ENCODE data around the gene SLC11A2. TPM values are rescaled to one million over a fixed set of nuclear protein-coding genes. Genes with fewer than 3 reads are reported as not detected.

SLC11A2 gene
- total and polyA plus RNA-seq, 9 of the 15 experiments (the other 6 are each of a cell fraction or from before 2014, with no cell fraction given), result 21.1 to 54.0 (median 32.9) TPM

- no peak for TF ChIP-seq ZNF431 (CRISPR knock-in tag; IDR thresholded peaks at IDR 0.05)
- TF ChIP-seq TEAD4 (IDR thresholded peaks at IDR 0.05; ENCODE audit: low read length), result peak; percentile 71
- TF ChIP-seq TEAD4 (CRISPR knock-in tag; IDR thresholded peaks at IDR 0.05; ENCODE audit: borderline replicate concordance), result no peak
- TF ChIP-seq MEF2A (IDR thresholded peaks at IDR 0.05; ENCODE audit: control insufficient read depth, low read depth, low read length), result no peak
- no peak for TF ChIP-seq HNRNPUL1 (IDR thresholded peaks at IDR 0.05; ENCODE audit: low read length)
- TF ChIP-seq POLR2A (conservative IDR thresholded peaks at IDR 0.05), result peak; percentile 69
- TF ChIP-seq HES1 (IDR thresholded peaks at IDR 0.05; ENCODE audit: low read depth), result no peak
- peak; percentile 73; the same call in 1 of the 2 replicates for TF ChIP-seq HDAC8 (tag; IDR thresholded peaks at IDR 0.05)
- peak; percentile 53; the same call in 1 of the 2 replicates for TF ChIP-seq BHLHE40 (IDR thresholded peaks at IDR 0.05; ENCODE audit: low read length)
- no peak for TF ChIP-seq NR3C1 (CRISPR knock-in tag; IDR thresholded peaks at IDR 0.05)
- TF ChIP-seq EP300 (IDR thresholded peaks at IDR 0.05; ENCODE audit: low read length), result peak; percentile 1; the same call in 1 of the 2 replicates
- no peak for TF ChIP-seq ILF3 (IDR thresholded peaks at IDR 0.05; ENCODE audit: borderline replicate concordance)
- TF ChIP-seq KDM5B (IDR thresholded peaks at IDR 0.05; ENCODE audit: insufficient replicate concordance, low read depth, low read length), result no peak
- TF ChIP-seq POLR2AphosphoS5 (IDR thresholded peaks at IDR 0.05; ENCODE audit: control insufficient read depth, insufficient read depth, low read depth, low read length), result 0 out of 2 replicates have a peak, but pooled peaks have one; percentile 13
- peak in 1 of 2 experiments; percentile 13; a peak in 1 of 4 replicates for TF ChIP-seq RCOR1 (IDR thresholded peaks at IDR 0.05; ENCODE audit: borderline replicate concordance in 1 of 2, low read depth in 2 of 2, low read length in 2 of 2)
- peak in 1 of 2 experiments; percentile 43; a peak in 1 of 4 replicates for TF ChIP-seq FOXK2 (conservative IDR thresholded peaks at IDR 0.05 in 1 of 2, IDR thresholded peaks at IDR 0.05 in 1 of 2; ENCODE audit: low read depth in 2 of 2)
- no peak for TF ChIP-seq ZNF324 (CRISPR knock-in tag; IDR thresholded peaks at IDR 0.05)
- TF ChIP-seq ZNF592 (IDR thresholded peaks at IDR 0.05), result peak; percentile 78; the same call in 1 of the 2 replicates
- TF ChIP-seq KHSRP (IDR thresholded peaks at IDR 0.05), result no peak
- TF ChIP-seq ATF7 (IDR thresholded peaks at IDR 0.05), result peak; percentile 55; the same call in 1 of the 2 replicates
- TF ChIP-seq BACH1 (tag; IDR thresholded peaks at IDR 0.05), result 0 out of 2 replicates have a peak, but pooled peaks have one; percentile 63
- 0 out of 2 replicates have a peak, but pooled peaks have one; percentile 34 for TF ChIP-seq PREB (CRISPR knock-in tag; IDR thresholded peaks at IDR 0.05)
These were observed 92.6 kb downstream of the SLC11A2 start (continued) for GRCh38 chr12:50933459-50934124.
